IMR-90 (cell line): ENCODE measurements around the gene SLC26A2.
"Not testable (repeated sequence)": the region's sequence is repeated elsewhere in the genome, so short reads cannot be mapped to it uniquely, and the experiment has no call there.

Source experiments
- BHLHE40 ChIP-seq: fragments of 150-350 bp; IDR thresholded peaks from 2 replicates; pipeline ENCODE4 v1.6.1; 2016; ENCODE audit warnings: mild to moderate bottlenecking, low read depth, low read length
- CEBPB ChIP-seq: IDR thresholded peaks from 2 replicates; pipeline ENCODE4 v1.6.1; 2012; ENCODE audit warnings: low read depth, low read length, improper control_type of control experiment
- CHD1 ChIP-seq: IDR thresholded peaks from 2 replicates; pipeline ENCODE4 v1.6.1; 2012; ENCODE audit warnings: low read depth, low read length, improper control_type of control experiment
- FOS ChIP-seq: fragments of 150-350 bp; IDR thresholded peaks from 2 replicates; pipeline ENCODE4 v1.6.1; 2016; ENCODE audit warnings: low read depth, low read length
- MAFK ChIP-seq: IDR thresholded peaks from 2 replicates; pipeline ENCODE4 v1.6.1; 2012; ENCODE audit warnings: low read depth, low read length, improper control_type of control experiment
- MAZ ChIP-seq: IDR thresholded peaks from 2 replicates; pipeline ENCODE4 v1.6.1; 2012; ENCODE audit warnings: low read depth, mild to moderate bottlenecking, low read length, improper control_type of control experiment, moderate library complexity, borderline replicate concordance
- POLR2A ChIP-seq: IDR thresholded peaks from 2 replicates; pipeline ENCODE4 v1.6.1; 2012; ENCODE audit warnings: mild to moderate bottlenecking, low read depth, low read length
- RAD21 ChIP-seq: IDR thresholded peaks from 2 replicates; pipeline ENCODE4 v1.6.1; 2012; ENCODE audit warnings: low read length, improper control_type of control experiment
- RCOR1 ChIP-seq: IDR thresholded peaks from 2 replicates; pipeline ENCODE4 v1.6.1; 2012; ENCODE audit warnings: mild to moderate bottlenecking, low read length, improper control_type of control experiment; ENCODE audit not compliant: insufficient replicate concordance
- RFX5 ChIP-seq: IDR thresholded peaks from 2 replicates; pipeline ENCODE4 v1.8.0; 2012; ENCODE audit warnings: low read depth, mild to moderate bottlenecking, low read length, moderate library complexity
- SMC3 ChIP-seq: fragments of 150-350 bp; IDR thresholded peaks from 2 replicates; pipeline ENCODE4 v1.6.1; 2016; ENCODE audit warnings: low read depth, mild to moderate bottlenecking, antibody characterized with exemption, low read length, moderate library complexity
- TF ChIP-seq, protein P1 (sequence below): conservative IDR thresholded peaks from 2 replicates; pipeline ENCODE4 v1.5.1; 2012; ENCODE audit warnings: mild to moderate bottlenecking, low read depth, low read length, improper control_type of control experiment
- TF ChIP-seq, protein P2 (sequence below): fragments of 150-350 bp; IDR thresholded peaks from 2 replicates; pipeline ENCODE4 v1.6.1; 2017; ENCODE audit warnings: mild to moderate bottlenecking, antibody characterized with exemption, low read length, low read depth

GRCh38 chr5:150028047-150028446 is 67.5 kb downstream of the SLC26A2 start:
- not testable (repeated sequence) for TF ChIP-seq POLR2A, CEBPB, RCOR1, RFX5, BHLHE40, MAFK, SMC3, RAD21, FOS, CHD1, MAZ
- TF ChIP-seq, protein P1, sequence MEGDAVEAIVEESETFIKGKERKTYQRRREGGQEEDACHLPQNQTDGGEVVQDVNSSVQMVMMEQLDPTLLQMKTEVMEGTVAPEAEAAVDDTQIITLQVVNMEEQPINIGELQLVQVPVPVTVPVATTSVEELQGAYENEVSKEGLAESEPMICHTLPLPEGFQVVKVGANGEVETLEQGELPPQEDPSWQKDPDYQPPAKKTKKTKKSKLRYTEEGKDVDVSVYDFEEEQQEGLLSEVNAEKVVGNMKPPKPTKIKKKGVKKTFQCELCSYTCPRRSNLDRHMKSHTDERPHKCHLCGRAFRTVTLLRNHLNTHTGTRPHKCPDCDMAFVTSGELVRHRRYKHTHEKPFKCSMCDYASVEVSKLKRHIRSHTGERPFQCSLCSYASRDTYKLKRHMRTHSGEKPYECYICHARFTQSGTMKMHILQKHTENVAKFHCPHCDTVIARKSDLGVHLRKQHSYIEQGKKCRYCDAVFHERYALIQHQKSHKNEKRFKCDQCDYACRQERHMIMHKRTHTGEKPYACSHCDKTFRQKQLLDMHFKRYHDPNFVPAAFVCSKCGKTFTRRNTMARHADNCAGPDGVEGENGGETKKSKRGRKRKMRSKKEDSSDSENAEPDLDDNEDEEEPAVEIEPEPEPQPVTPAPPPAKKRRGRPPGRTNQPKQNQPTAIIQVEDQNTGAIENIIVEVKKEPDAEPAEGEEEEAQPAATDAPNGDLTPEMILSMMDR = not testable (repeated sequence)
- TF ChIP-seq, protein P2, sequence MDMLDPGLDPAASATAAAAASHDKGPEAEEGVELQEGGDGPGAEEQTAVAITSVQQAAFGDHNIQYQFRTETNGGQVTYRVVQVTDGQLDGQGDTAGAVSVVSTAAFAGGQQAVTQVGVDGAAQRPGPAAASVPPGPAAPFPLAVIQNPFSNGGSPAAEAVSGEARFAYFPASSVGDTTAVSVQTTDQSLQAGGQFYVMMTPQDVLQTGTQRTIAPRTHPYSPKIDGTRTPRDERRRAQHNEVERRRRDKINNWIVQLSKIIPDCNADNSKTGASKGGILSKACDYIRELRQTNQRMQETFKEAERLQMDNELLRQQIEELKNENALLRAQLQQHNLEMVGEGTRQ = not testable (repeated sequence)
